Neuronal stem cell (in vitro differentiated cells): ENCODE results near the gene PAX2.

ENCODE experiments used
- DNase-seq: peaks from one replicate; pipeline ENCODE4 v3.0.0-alpha.2; 2013; ENCODE audit warnings: low spot score
- H2AFZ ChIP-seq: one replicate; pipeline ENCODE4 v1.6.1; 2013; ENCODE audit warnings: mild to moderate bottlenecking, low read length, inconsistent platforms
- H2AK5ac ChIP-seq: 2 replicates; pipeline ENCODE4 v1.6.1; 2013; ENCODE audit warnings: low read depth, mild to moderate bottlenecking, inconsistent platforms, low read length, moderate library complexity, mixed read lengths
- H2BK120ac ChIP-seq: 2 replicates; pipeline ENCODE4 v1.6.1; 2013; ENCODE audit warnings: low read depth, mild to moderate bottlenecking, inconsistent platforms, low read length, moderate library complexity, mixed read lengths
- H2BK12ac ChIP-seq: one replicate; pipeline ENCODE4 v1.6.1; 2013; ENCODE audit warnings: low read length, inconsistent platforms
- H2BK15ac ChIP-seq: 2 replicates; pipeline ENCODE4 v1.6.1; 2013; ENCODE audit warnings: mild to moderate bottlenecking, low read length, inconsistent platforms, mixed read lengths
- H2BK5ac ChIP-seq: one replicate; pipeline ENCODE4 v1.6.1; 2013; ENCODE audit warnings: inconsistent platforms, mild to moderate bottlenecking, low read length, moderate library complexity
- H3K14ac ChIP-seq: one replicate; pipeline ENCODE4 v1.6.1; 2013; ENCODE audit warnings: low read length, inconsistent platforms
- H3K18ac ChIP-seq: 2 replicates; pipeline ENCODE4 v1.6.1; 2013; ENCODE audit warnings: low read length, inconsistent platforms
- H3K23ac ChIP-seq: 2 replicates; pipeline ENCODE4 v1.6.1; 2013; ENCODE audit warnings: low read depth, mild to moderate bottlenecking, mixed read lengths, low read length, inconsistent platforms; ENCODE audit not compliant: poor library complexity
- H3K27ac ChIP-seq: replicated peaks from 3 replicates; pipeline ENCODE4 v1.5.1; 2013; ENCODE audit warnings: low read length, inconsistent platforms
- H3K27me3 ChIP-seq, 3 experiments: 2 replicates each; pipeline ENCODE4 v1.6.1; 2013; ENCODE audit warnings: low read length in 3 of 3, mild to moderate bottlenecking in 2 of 3, inconsistent platforms in 1 of 3, low read depth in 1 of 3, mixed read lengths in 1 of 3, moderate library complexity in 1 of 3; ENCODE audit not compliant: control insufficient read depth in 3 of 3, insufficient read depth in 3 of 3
- H3K36me3 ChIP-seq, 2 donors: replicated peaks in 1 of 2; 2 replicates each; pipeline ENCODE4 v1.6.1; 2013; ENCODE audit warnings: low read length in 2 of 2; ENCODE audit not compliant: control insufficient read depth in 2 of 2, insufficient read depth in 2 of 2
- H3K4ac ChIP-seq: 2 replicates; pipeline ENCODE4 v1.6.1; 2013; ENCODE audit warnings: inconsistent platforms, mild to moderate bottlenecking, low read length, moderate library complexity
- H3K4me1 ChIP-seq, 2 donors: 1 replicate in 1 of 2; 2 replicates in 1 of 2; pipeline ENCODE4 v1.6.1; 2013; ENCODE audit warnings: low read length in 2 of 2, low read depth in 1 of 2; ENCODE audit not compliant: control insufficient read depth in 2 of 2, insufficient read depth in 1 of 2
- H3K4me2 ChIP-seq: one replicate; pipeline ENCODE4 v1.6.1; 2013; ENCODE audit warnings: mild to moderate bottlenecking, low read length, inconsistent platforms; ENCODE audit not compliant: insufficient read depth, poor library complexity, severe bottlenecking
- H3K4me3 ChIP-seq, 2 donors: 2 replicates each; pipeline ENCODE4 v1.5.1; 2013; ENCODE audit warnings: low read length in 2 of 2, mild to moderate bottlenecking in 2 of 2, inconsistent platforms in 1 of 2, moderate library complexity in 1 of 2
- H3K79me1 ChIP-seq: one replicate; pipeline ENCODE4 v1.6.1; 2013; ENCODE audit warnings: low read depth, mild to moderate bottlenecking, inconsistent platforms, low read length, moderate library complexity
- H3K9ac ChIP-seq: one replicate; pipeline ENCODE4 v1.6.1; 2013; ENCODE audit warnings: mild to moderate bottlenecking, low read depth, low read length, inconsistent platforms; ENCODE audit not compliant: poor library complexity
- H3K9me3 ChIP-seq, 2 donors: replicated peaks in 1 of 2; 2 replicates each; pipeline versions ENCODE3 to v1.6.1; 2013; ENCODE audit warnings: low read length in 2 of 2, mild to moderate bottlenecking in 2 of 2, inconsistent platforms in 1 of 2, low read depth in 1 of 2, mixed read lengths in 1 of 2, moderate library complexity in 1 of 2; ENCODE audit not compliant: control insufficient read depth in 2 of 2, insufficient read depth in 1 of 2
- H4K8ac ChIP-seq: one replicate; pipeline ENCODE4 v1.6.1; 2013; ENCODE audit warnings: low read depth, mild to moderate bottlenecking, inconsistent platforms, low read length, moderate library complexity
- H4K91ac ChIP-seq: one replicate; pipeline ENCODE4 v1.6.1; 2013; ENCODE audit warnings: low read length, low read depth, mild to moderate bottlenecking, inconsistent platforms; ENCODE audit not compliant: poor library complexity
- WGBS, 2 donors: extraction: QIAGEN DNeasy Blood & Tissue Kit; methylation state at CpG; one replicate each; pipeline ENCODE4 v1.1.7; 2013; ENCODE audit warnings: missing lambda C conversion rate in 2 of 2, mixed read lengths in 1 of 2; ENCODE audit not compliant: insufficient read length in 2 of 2, insufficient replicate concordance in 1 of 2; ENCODE audit errors: extremely low coverage in 2 of 2; 5-methylcytosine and 5-hydroxymethylcytosine counted together

The PAX2 gene

GRCh38 chr10:100779329-100779728, 33.9 kb downstream of the PAX2 start:
- H2AK5ac ChIP-seq, result no peak overlapping the region
- H3K27ac ChIP-seq, result no peak overlapping the region
- no peak overlapping the region for H2AFZ ChIP-seq
- H3K4me1 ChIP-seq, result peaks cover 0 to 4% of the 10 kb centered on the region in 2 donors
- WGBS, 2 donors, result no CpG with 5 or more reads among the region's 9 CpGs
- no peak overlapping the region for H3K9ac ChIP-seq
- no peaks in the 10 kb centered on the region for H3K36me3 ChIP-seq
- H2BK120ac ChIP-seq, result no peak overlapping the region
- no peak overlapping the region for H4K91ac ChIP-seq
- H3K4me3 ChIP-seq, result peak overlapping the region in 1 of 2 donors; percentile 27
- H3K4me2 ChIP-seq, result no peak overlapping the region
- H2BK12ac ChIP-seq, result no peak overlapping the region
- no peaks in the 10 kb centered on the region for H3K9me3 ChIP-seq
- H3K4ac ChIP-seq, result no peak overlapping the region
- no peak overlapping the region for H2BK15ac ChIP-seq
- H4K8ac ChIP-seq, result no peak overlapping the region
- H2BK5ac ChIP-seq, result no peak overlapping the region
- no peaks in the 10 kb centered on the region for H3K79me1 ChIP-seq
- H3K14ac ChIP-seq, result no peak overlapping the region
- H3K23ac ChIP-seq, result no peak overlapping the region
- no peak for DNase-seq
- H3K18ac ChIP-seq, result no peak overlapping the region
- peaks cover 0 to 70% (median 2%) of the 10 kb centered on the region in 3 experiments for H3K27me3 ChIP-seq

- DNase-seq, result no peak
- Histone ChIP-seq H4K8ac (no peak overlapping the region), H3K27me3 (peaks cover 0 to 76% (median 2%) of the 10 kb centered on the region in 3 experiments), H2BK5ac (no peak overlapping the region), H2AFZ (no peak overlapping the region), H3K14ac (no peak overlapping the region), H2BK15ac (no peak overlapping the region), H3K9me3 (no peaks in the 10 kb centered on the region), H3K79me1 (no peaks in the 10 kb centered on the region), H4K91ac (no peak overlapping the region), H3K27ac (no peak overlapping the region), H3K9ac (no peak overlapping the region), H3K4me2 (no peak overlapping the region), H3K4me3 (no peak overlapping the region), H3K23ac (no peak overlapping the region), H2BK12ac (no peak overlapping the region), H3K4me1 (peaks cover 0 to 3% of the 10 kb centered on the region in 2 donors), H3K36me3 (no peaks in the 10 kb centered on the region), H2BK120ac (no peak overlapping the region), H2AK5ac (no peak overlapping the region), H3K18ac (no peak overlapping the region), H3K4ac (no peak overlapping the region)
- no CpG with 5 or more reads among the region's 2 CpGs for WGBS, 2 donors
Observed at GRCh38 chr10:100780324-100780723, 34.9 kb downstream of the PAX2 start.

GRCh38 chr10:100781145-100781665, 35.8 kb downstream of the PAX2 start:
- no peak overlapping the region for H4K8ac ChIP-seq
- no peak overlapping the region for H3K23ac ChIP-seq
- H3K4me1 ChIP-seq, result no peaks in the 10 kb centered on the region
- no peaks in the 10 kb centered on the region for H3K9me3 ChIP-seq
- no peak for DNase-seq
- H3K36me3 ChIP-seq, result no peaks in the 10 kb centered on the region
- H3K14ac ChIP-seq, result no peak overlapping the region
- H3K27me3 ChIP-seq, result peaks cover 0 to 79% (median 2%) of the 10 kb centered on the region in 3 experiments
- H3K4me3 ChIP-seq, result no peak overlapping the region
- H3K27ac ChIP-seq, result no peak overlapping the region
- H2BK12ac ChIP-seq, result no peak overlapping the region
- no peak overlapping the region for H3K18ac ChIP-seq
- H3K9ac ChIP-seq, result no peak overlapping the region
- no peak overlapping the region for H2BK5ac ChIP-seq
- H2AK5ac ChIP-seq, result no peak overlapping the region
- no peak overlapping the region for H2BK15ac ChIP-seq
- H3K4me2 ChIP-seq, result no peak overlapping the region
- H4K91ac ChIP-seq, result no peak overlapping the region
- WGBS, 2 donors, result no CpG with 5 or more reads among the region's 11 CpGs
- H3K4ac ChIP-seq, result no peak overlapping the region
- H2AFZ ChIP-seq, result no peak overlapping the region
- no peak overlapping the region for H2BK120ac ChIP-seq
- no peaks in the 10 kb centered on the region for H3K79me1 ChIP-seq

GRCh38 chr10:100782461-100783244, 37.3 kb downstream of the PAX2 start:
- no peaks in the 10 kb centered on the region for H3K36me3 ChIP-seq
- H3K14ac ChIP-seq, result no peak overlapping the region
- H3K9me3 ChIP-seq, result no peaks in the 10 kb centered on the region
- no peak overlapping the region for H3K27ac ChIP-seq
- H3K9ac ChIP-seq, result no peak overlapping the region
- no peak for DNase-seq
- H3K4me2 ChIP-seq, result no peak overlapping the region
- H3K23ac ChIP-seq, result no peak overlapping the region
- no peak overlapping the region for H2AK5ac ChIP-seq
- no peak overlapping the region for H4K91ac ChIP-seq
- H3K4me3 ChIP-seq, result no peak overlapping the region
- no peak overlapping the region for H2BK12ac ChIP-seq
- H4K8ac ChIP-seq, result no peak overlapping the region
- no peak overlapping the region for H2BK15ac ChIP-seq
- peaks cover 0 to 2% of the 10 kb centered on the region in 2 donors for H3K4me1 ChIP-seq
- H2AFZ ChIP-seq, result no peak overlapping the region
- H2BK5ac ChIP-seq, result no peak overlapping the region
- no peak overlapping the region for H3K18ac ChIP-seq
- no CpG with 5 or more reads among the region's 13 CpGs for WGBS, 2 donors
- H3K27me3 ChIP-seq, result peaks cover 0 to 92% (median 2%) of the 10 kb centered on the region in 3 experiments
- no peak overlapping the region for H2BK120ac ChIP-seq
- H3K4ac ChIP-seq, result no peak overlapping the region
- H3K79me1 ChIP-seq, result no peaks in the 10 kb centered on the region
